Upper lobe of left lung (tissue), 4 donors: ENCODE data around the gene KLF13.

Experiments used
- EP300 ChIP-seq, 4 donors: sonication (generic); formaldehyde crosslinking; IDR thresholded peaks; one replicate each; pipeline ENCODE4 v1.5.1; 2017; ENCODE audit warnings: antibody characterized with exemption in 4 of 4, control low read depth in 2 of 4
- POLR2A ChIP-seq, 4 donors: fragments of 450-650 bp; IDR thresholded peaks; one replicate each; pipeline ENCODE4 v1.5.1; 2016 to 2017; ENCODE audit warnings: antibody characterized with exemption in 4 of 4, mild to moderate bottlenecking in 2 of 4
- POLR2AphosphoS5 ChIP-seq, 2 donors: sonication (generic); formaldehyde crosslinking; IDR thresholded peaks; one replicate each; pipeline ENCODE4 v1.5.1; 2017; ENCODE audit warnings: antibody characterized with exemption in 2 of 2
- TF ChIP-seq, protein P1 (sequence below), 6 experiments: fragments of 450-650 bp in 4 of 6; fragments of 200-600 bp in 2 of 6; sonication (generic) in 2 of 6; IDR thresholded peaks; one replicate each; pipeline ENCODE4 v1.5.1; 2016 to 2019; ENCODE audit warnings: antibody characterized with exemption in 6 of 6

DNA sequence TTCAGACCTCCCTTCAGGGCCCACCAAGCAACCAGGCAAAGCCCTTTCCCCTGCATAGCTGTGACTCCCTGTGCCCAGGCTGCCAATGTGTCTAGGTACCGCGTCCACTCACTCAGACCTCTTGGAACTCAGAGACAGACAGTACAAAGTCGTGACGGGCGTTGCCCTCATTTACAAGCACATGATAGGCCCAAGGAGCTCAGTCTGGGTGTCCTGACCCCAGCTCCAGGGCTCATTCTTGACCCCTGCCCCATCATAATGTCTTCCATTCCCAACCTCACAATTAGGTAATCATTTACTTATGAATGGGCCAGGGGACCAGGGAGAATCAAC, 56.0 kb downstream of the KLF13 start:
- TF ChIP-seq EP300 (IDR thresholded peaks at IDR 0.05) (no peak), POLR2A (IDR thresholded peaks at IDR 0.05) (no peak), POLR2AphosphoS5 (IDR thresholded peaks at IDR 0.05) (no peak)
- TF ChIP-seq, protein P1, sequence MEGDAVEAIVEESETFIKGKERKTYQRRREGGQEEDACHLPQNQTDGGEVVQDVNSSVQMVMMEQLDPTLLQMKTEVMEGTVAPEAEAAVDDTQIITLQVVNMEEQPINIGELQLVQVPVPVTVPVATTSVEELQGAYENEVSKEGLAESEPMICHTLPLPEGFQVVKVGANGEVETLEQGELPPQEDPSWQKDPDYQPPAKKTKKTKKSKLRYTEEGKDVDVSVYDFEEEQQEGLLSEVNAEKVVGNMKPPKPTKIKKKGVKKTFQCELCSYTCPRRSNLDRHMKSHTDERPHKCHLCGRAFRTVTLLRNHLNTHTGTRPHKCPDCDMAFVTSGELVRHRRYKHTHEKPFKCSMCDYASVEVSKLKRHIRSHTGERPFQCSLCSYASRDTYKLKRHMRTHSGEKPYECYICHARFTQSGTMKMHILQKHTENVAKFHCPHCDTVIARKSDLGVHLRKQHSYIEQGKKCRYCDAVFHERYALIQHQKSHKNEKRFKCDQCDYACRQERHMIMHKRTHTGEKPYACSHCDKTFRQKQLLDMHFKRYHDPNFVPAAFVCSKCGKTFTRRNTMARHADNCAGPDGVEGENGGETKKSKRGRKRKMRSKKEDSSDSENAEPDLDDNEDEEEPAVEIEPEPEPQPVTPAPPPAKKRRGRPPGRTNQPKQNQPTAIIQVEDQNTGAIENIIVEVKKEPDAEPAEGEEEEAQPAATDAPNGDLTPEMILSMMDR (IDR thresholded peaks at IDR 0.05): no peak
